H1 (cell line): ENCODE results near the gene SYNJ2. TPM values are rescaled to one million over a fixed set of nuclear protein-coding genes. Genes with fewer than 3 reads are reported as not detected.
A peak's percentile ranks its signal among the peaks of the same experiment; 100 is the strongest.

Source experiments
- CTCF ChIA-PET: fragments of 300-600 bp; sonication (Branson Sonifier 250); formaldehyde crosslinking; loops from one replicate; lab custom pipeline; 2021; ENCODE audit not compliant: partially characterized antibody; lab: Charles Lee
- POLR2A ChIA-PET: fragments of 300-600 bp; sonication (Branson Sonifier 250); formaldehyde crosslinking; loops from one replicate; lab custom pipeline; 2021; ENCODE audit warnings: inconsistent platforms; ENCODE audit not compliant: partially characterized antibody; lab: Charles Lee
- DNase-seq, 2 experiments: peaks; one replicate each; pipeline versions ENCODE4 v3.0.0 to v3.0.0-alpha.2; 2010 to 2022; ENCODE audit warnings: low spot score in 2 of 2, low read depth in 1 of 2, mixed read lengths in 1 of 2
- FAIRE-seq: peaks from 2 replicates; lab custom pipeline; 2011; peaks lifted over from hg19 to GRCh38; lab: Jason Lieb, UNC
- H2AFZ ChIP-seq: 2 replicates; pipeline ENCODE4 v1.8.1; 2012; ENCODE audit warnings: low read length, inconsistent platforms
- H2AK5ac ChIP-seq: 2 replicates; pipeline ENCODE4 v1.6.1; 2013; ENCODE audit warnings: low read depth, low read length
- H2BK120ac ChIP-seq: replicated peaks from 2 replicates; pipeline ENCODE3; 2013; ENCODE audit warnings: low read depth, low read length, inconsistent platforms
- H2BK12ac ChIP-seq: 2 replicates; pipeline ENCODE4 v1.6.1; 2013; ENCODE audit warnings: low read depth, low read length
- H2BK15ac ChIP-seq: 2 replicates; pipeline ENCODE4 v1.6.1; 2013; ENCODE audit warnings: low read length
- H2BK20ac ChIP-seq: 2 replicates; pipeline ENCODE4 v1.6.1; 2013; ENCODE audit warnings: low read length
- H2BK5ac ChIP-seq: 2 replicates; pipeline ENCODE4 v1.6.1; 2013; ENCODE audit warnings: low read depth, low read length
- H3K14ac ChIP-seq: 2 replicates; pipeline ENCODE4 v1.6.1; 2013; ENCODE audit warnings: inconsistent platforms; ENCODE audit not compliant: insufficient read length
- H3K18ac ChIP-seq: 2 replicates; pipeline ENCODE4 v1.6.1; 2013; ENCODE audit warnings: low read length; ENCODE audit errors: extremely low read depth
- H3K23ac ChIP-seq: 2 replicates; pipeline ENCODE4 v1.6.1; 2013; ENCODE audit warnings: inconsistent platforms; ENCODE audit not compliant: insufficient read length
- H3K23me2 ChIP-seq: 2 replicates; pipeline ENCODE4 v1.6.1; 2013; ENCODE audit warnings: low read depth, low read length
- H3K27ac ChIP-seq: 2 replicates; pipeline ENCODE4 v1.6.1; 2011; ENCODE audit warnings: low read depth, low read length, inconsistent platforms
- H3K27me3 ChIP-seq, 4 experiments: replicated peaks in 1 of 4; 1 replicate in 1 of 4; 2 replicates in 3 of 4; pipeline versions ENCODE4 v1.6.1 to v1.8.1; 2011 to 2013; ENCODE audit warnings: low read length in 3 of 4, mild to moderate bottlenecking in 3 of 4, inconsistent platforms in 2 of 4, mixed read lengths in 2 of 4, moderate library complexity in 1 of 4; ENCODE audit not compliant: control insufficient read depth in 3 of 4, insufficient read depth in 3 of 4; ENCODE audit errors: extremely low read depth in 1 of 4
- H3K36me3 ChIP-seq, 4 experiments: 2 replicates each; pipeline versions ENCODE4 v1.6.1 to v1.8.1; 2011 to 2013; ENCODE audit warnings: mild to moderate bottlenecking in 4 of 4, low read length in 3 of 4, moderate library complexity in 2 of 4, control low read depth in 1 of 4, inconsistent platforms in 1 of 4; ENCODE audit not compliant: insufficient read depth in 4 of 4, control insufficient read depth in 2 of 4
- H3K4ac ChIP-seq: replicated peaks from 2 replicates; pipeline ENCODE3; 2013; ENCODE audit warnings: low read length, low read depth, mixed read lengths, inconsistent platforms; ENCODE audit not compliant: insufficient read length
- H3K4me1 ChIP-seq, 4 experiments: replicated peaks in 1 of 4; 1 replicate in 1 of 4; 2 replicates in 3 of 4; pipeline versions ENCODE4 v1.6.1 to v1.8.1; 2011 to 2013; ENCODE audit warnings: low read length in 3 of 4, inconsistent platforms in 2 of 4, mixed read lengths in 1 of 4; ENCODE audit not compliant: insufficient read depth in 4 of 4, control insufficient read depth in 3 of 4
- H3K4me2 ChIP-seq, 2 experiments: 2 replicates each; pipeline versions ENCODE4 v1.6.1 to v1.8.1; 2011 to 2013; ENCODE audit warnings: low read depth in 2 of 2, low read length in 2 of 2, control low read depth in 1 of 2, inconsistent platforms in 1 of 2, mild to moderate bottlenecking in 1 of 2; ENCODE audit not compliant: insufficient read depth in 1 of 2
- H3K4me3 ChIP-seq, 4 experiments: fragments of 200-600, 300-600 bp in 1 of 4; sonication (generic), shearing (Covaris generic), sonication (Bioruptor Twin) in 1 of 4; 2 replicates each; pipeline versions ENCODE4 v1.5.1 to v1.8.1; 2011 to 2016; ENCODE audit warnings: low read length in 4 of 4, low read depth in 3 of 4, control low read depth in 2 of 4, inconsistent platforms in 2 of 4, mild to moderate bottlenecking in 2 of 4, mixed read lengths in 1 of 4, moderate library complexity in 1 of 4; ENCODE audit not compliant: insufficient read depth in 2 of 4; ENCODE audit errors: extremely low read depth in 1 of 4
- H3K56ac ChIP-seq: replicated peaks from 2 replicates; pipeline ENCODE3; 2013; ENCODE audit warnings: low read depth, mild to moderate bottlenecking, mixed read lengths, low read length, inconsistent platforms; ENCODE audit not compliant: insufficient read length
- H3K79me1 ChIP-seq: 2 replicates; pipeline ENCODE4 v1.6.1; 2013; ENCODE audit warnings: low read depth, low read length, control low read depth
- H3K79me2 ChIP-seq, 2 experiments: 2 replicates each; pipeline versions ENCODE4 v1.6.1 to v1.8.1; 2012 to 2013; ENCODE audit warnings: low read length in 2 of 2, mild to moderate bottlenecking in 2 of 2, inconsistent platforms in 1 of 2; ENCODE audit not compliant: insufficient read depth in 2 of 2, control insufficient read depth in 1 of 2
- H3K9ac ChIP-seq, 4 experiments: replicated peaks in 1 of 4; 1 replicate in 1 of 4; 2 replicates in 3 of 4; pipeline versions ENCODE4 v1.6.1 to v1.8.1; 2011 to 2013; ENCODE audit warnings: low read depth in 3 of 4, low read length in 3 of 4, control low read depth in 2 of 4, mild to moderate bottlenecking in 2 of 4, moderate library complexity in 2 of 4, inconsistent platforms in 1 of 4; ENCODE audit errors: extremely low read depth in 1 of 4
- H3K9me3 ChIP-seq, 2 experiments: 2 replicates each; pipeline versions ENCODE4 v1.6.1 to v1.8.1; 2012 to 2013; ENCODE audit warnings: mild to moderate bottlenecking in 2 of 2, moderate library complexity in 2 of 2, control low read depth in 1 of 2, inconsistent platforms in 1 of 2, low read depth in 1 of 2, low read length in 1 of 2, mixed read lengths in 1 of 2; ENCODE audit not compliant: insufficient read depth in 2 of 2
- H4K20me1 ChIP-seq, 2 experiments: replicated peaks in 1 of 2; 2 replicates each; pipeline versions ENCODE3 to v1.8.1; 2011 to 2013; ENCODE audit warnings: inconsistent platforms in 2 of 2, low read length in 2 of 2, mild to moderate bottlenecking in 1 of 2; ENCODE audit not compliant: insufficient read depth in 2 of 2, control insufficient read depth in 1 of 2
- H4K5ac ChIP-seq: 2 replicates; pipeline ENCODE4 v1.6.1; 2013; ENCODE audit warnings: low read length, low read depth, mixed read lengths, inconsistent platforms; ENCODE audit not compliant: insufficient read length
- H4K8ac ChIP-seq: 2 replicates; pipeline ENCODE4 v1.8.0; 2013; ENCODE audit warnings: mild to moderate bottlenecking, moderate library complexity, low read length, inconsistent platforms; ENCODE audit not compliant: insufficient read depth; ENCODE audit errors: extremely low read depth
- H4K91ac ChIP-seq: replicated peaks from 2 replicates; pipeline ENCODE3; 2013; ENCODE audit warnings: low read length, mixed read lengths, inconsistent platforms; ENCODE audit not compliant: insufficient read length
- CREB1 ChIP-seq: IDR thresholded peaks from 2 replicates; pipeline ENCODE4 v1.6.1; 2012; ENCODE audit warnings: inconsistent platforms
- EGR1 ChIP-seq: IDR thresholded peaks from 2 replicates; pipeline ENCODE4 v1.6.1; 2011; ENCODE audit warnings: low read depth, low read length, borderline replicate concordance
- EP300 ChIP-seq, 2 experiments: IDR thresholded peaks; 1 replicate in 1 of 2; 2 replicates in 1 of 2; pipeline ENCODE4 v1.6.1; 2011 to 2012; ENCODE audit warnings: low read depth in 2 of 2, low read length in 2 of 2, mild to moderate bottlenecking in 2 of 2, borderline replicate concordance in 1 of 2, inconsistent platforms in 1 of 2, moderate library complexity in 1 of 2
- HDAC6 ChIP-seq: IDR thresholded peaks from one replicate; pipeline ENCODE4 v1.7.1; 2012; ENCODE audit warnings: low read depth, mild to moderate bottlenecking, inconsistent platforms, low read length, moderate library complexity
- KDM4A ChIP-seq: IDR thresholded peaks from one replicate; pipeline ENCODE4 v1.7.1; 2012; ENCODE audit warnings: low read depth, mild to moderate bottlenecking, moderate library complexity, low read length, inconsistent platforms; ENCODE audit not compliant: severe bottlenecking
- TBP ChIP-seq: IDR thresholded peaks from 2 replicates; pipeline ENCODE4 v1.6.1; 2011; ENCODE audit warnings: low read depth, low read length, improper control_type of control experiment
- USF2 ChIP-seq: IDR thresholded peaks from 2 replicates; pipeline ENCODE4 v1.6.1; 2011; ENCODE audit warnings: low read length, improper control_type of control experiment
- WGBS, 2 experiments: shearing (Covaris generic) in 1 of 2; methylation state at CpG; one replicate each; pipeline versions ENCODE4 v1.1.6 to v1.1.7; 2013 to 2015; ENCODE audit warnings: low lambda C conversion rate in 2 of 2, mixed read lengths in 2 of 2, inconsistent platforms in 1 of 2, low coverage in 1 of 2, missing lambda C conversion rate in 1 of 2; ENCODE audit not compliant: insufficient replicate concordance in 2 of 2, insufficient coverage in 1 of 2, insufficient read length in 1 of 2; ENCODE audit errors: extremely low coverage in 1 of 2, missing lambda C conversion rate in 1 of 2; 5-methylcytosine and 5-hydroxymethylcytosine counted together
- polyA plus RNA-seq, 7 experiments: library from polyadenylated mRNA; depleted of rRNA in 3 of 7; stranded (reverse) in 5 of 7; unstranded in 2 of 7; fragments of >200 nt in 5 of 7; fragments of 200-250 nt in 2 of 7; gene quantifications; 1 replicate in 5 of 7; 2 replicates in 1 of 7; 4 replicates in 1 of 7; pipeline versions ENCODE4 v1.2.1 to v1.2.3, GENCODE V29; 2011 to 2013; ENCODE audit warnings: missing spikeins in 2 of 7, mixed read lengths in 2 of 7
- total RNA-seq: library from RNA; stranded (reverse); fragmentation: NEBNext Ultra II Directional; extraction: Animal tissue kit (Norgen Biotek cat#: 25700); gene quantifications from 2 replicates; pipeline ENCODE4 v1.2.1, GENCODE V29; 2021

Gene SYNJ2
- total and polyA plus RNA-seq, 2 of the 8 experiments (the other 6 are each of a cell fraction or from before 2014, with no cell fraction given): 3.7 to 13.9 TPM

GRCh38 chr6:157978021-157978783 lies 3.5 kb upstream of the SYNJ2 start:
- DNase-seq: no peak
- H3K18ac ChIP-seq: no peak overlapping the region
- peaks cover 5% of the 10 kb centered on the region; the same call in 1 of the 2 replicates for H3K23me2 ChIP-seq
- TF ChIP-seq EP300 (IDR thresholded peaks at IDR 0.05; ENCODE audit: borderline replicate concordance in 1 of 2, low read depth in 2 of 2, low read length in 2 of 2) (no peak), USF2 (no peak), EGR1 (no peak), CREB1 (no peak), KDM4A (no peak), TBP (no peak), HDAC6 (no peak)
- TF ChIP-seq, all 59 proteins: peak for 0
- H2BK20ac ChIP-seq: 0 out of 2 replicates have a peak overlapping the region, but pooled peaks have one; percentile 41
- no peak overlapping the region for H2AK5ac ChIP-seq
- H3K27me3 ChIP-seq: peaks cover 0 to 16% (median 11%) of the 10 kb centered on the region in 4 experiments; a peak in 5 of 7 replicates
- H2BK15ac ChIP-seq: no peak overlapping the region
- 86% methylated on average over 16 of the region's 16 CpGs; no CpG with 5 or more reads in 1 of the 2 experiments for WGBS, 2 experiments
- H3K56ac ChIP-seq: no peak overlapping the region
- no peak overlapping the region; the same call in 1 of the 2 replicates for H2BK12ac ChIP-seq
- no peak overlapping the region for H3K14ac ChIP-seq
- H4K5ac ChIP-seq: no peak overlapping the region
- H4K20me1 ChIP-seq: no peaks in the 10 kb centered on the region
- ChIA-PET CTCF (interaction anchor here (0.7 to 0.9 kb wide), 3 partner anchors 15 to 53 kb away, joined by 3 read pairs; no protein-coding TSS in a partner anchor), POLR2A (no interaction called here)
- H4K91ac ChIP-seq: no peak overlapping the region
- no peaks in the 10 kb centered on the region for H3K9me3 ChIP-seq
- no peak overlapping the region for H3K4me3 ChIP-seq
- peaks cover 1 to 9% (median 8%) of the 10 kb centered on the region in 4 experiments; a peak in 6 of 7 replicates for H3K4me1 ChIP-seq
- no peak overlapping the region; the same call in 1 of the 2 replicates for H4K8ac ChIP-seq
- no peak for FAIRE-seq
- H2AFZ ChIP-seq: no peak overlapping the region
- H2BK5ac ChIP-seq: no peak overlapping the region
- H3K27ac ChIP-seq: no peak overlapping the region
- no peak overlapping the region for H3K23ac ChIP-seq
- no peak overlapping the region for H3K4me2 ChIP-seq
- H3K79me2 ChIP-seq: peaks cover 0 to 7% of the 10 kb centered on the region in 2 experiments; a peak in 2 of 4 replicates
- H2BK120ac ChIP-seq: no peak overlapping the region
- H3K79me1 ChIP-seq: no peaks in the 10 kb centered on the region
- no peak overlapping the region for H3K9ac ChIP-seq
- no peaks in the 10 kb centered on the region for H3K36me3 ChIP-seq
- H3K4ac ChIP-seq: no peak overlapping the region
